Measurements from ENCODE around the gene ZNF618.

GRCh38 chr9:114086607-114087006 is 210.5 kb downstream of the ZNF618 start:
- TF ChIP-seq CTCF (IDR thresholded peaks at IDR 0.05; ENCODE audit: poor library complexity) = no peak
- no peak for TF ChIP-seq EZH2 (IDR thresholded peaks at IDR 0.05; ENCODE audit: borderline replicate concordance)
- TF ChIP-seq EZH2phosphoT487 (IDR thresholded peaks at IDR 0.05; ENCODE audit: low read depth, severe bottlenecking, unreplicated experiment) = no peak
